A549 (cell line): Measurements from ENCODE around the gene FBXO21. TPM values are rescaled to one million over a fixed set of nuclear protein-coding genes. Genes with fewer than 3 reads are reported as not detected.

ENCODE experiments used
- ATAC-seq, 2 experiments: fragments of 200-7000 bp in 1 of 2; fragments of >200 bp in 1 of 2; cut with Nextera tagmentation in 1 of 2; cut with Tn5 transposase in 1 of 2; 3 replicates each; pipeline versions ENCODE4 v1.8.0 to v1.9.1; 2018 to 2020; ENCODE audit warnings: mild to moderate bottlenecking in 1 of 2, moderate library complexity in 1 of 2
- CTCF ChIA-PET: fragments of 300-600 bp; sonication (Branson Sonifier 250); formaldehyde crosslinking; extraction: SDS; loops from one replicate; lab custom pipeline; 2021; ENCODE audit warnings: antibody characterized with exemption, inconsistent platforms; lab: Yijun Ruan, JAX
- POLR2A ChIA-PET: fragments of 350-600 bp; formaldehyde crosslinking; extraction: SDS; loops from one replicate; lab custom pipeline; 2021; ENCODE audit warnings: antibody characterized with exemption, inconsistent platforms; lab: Yijun Ruan, JAX
- DNase-seq, 2 experiments: peaks; one replicate each; pipeline versions ENCODE4 v3.0.0 to v3.0.0-alpha.2; 2011 to 2016; ENCODE audit warnings: low read depth in 1 of 2, low spot score in 1 of 2
- FAIRE-seq: peaks from 2 replicates; lab custom pipeline; 2011; peaks lifted over from hg19 to GRCh38; lab: Jason Lieb, UNC
- H3K27ac ChIP-seq, 2 experiments: fragments of >200 bp; sonication (Bioruptor Twin); formaldehyde crosslinking; 3 replicates each; pipeline ENCODE4 v1.5.1; 2016 to 2017
- H3K4me1 ChIP-seq: fragments of >200 bp; sonication (Bioruptor Twin); formaldehyde crosslinking; 3 replicates; pipeline ENCODE4 v1.6.1; 2016
- H3K4me2 ChIP-seq: fragments of >200 bp; sonication (Bioruptor Twin); formaldehyde crosslinking; 3 replicates; pipeline ENCODE4 v1.6.1; 2016
- H3K4me3 ChIP-seq: fragments of >200 bp; sonication (Bioruptor Twin); formaldehyde crosslinking; 3 replicates; pipeline ENCODE4 v1.5.1; 2016
- H3K9me3 ChIP-seq: fragments of >200 bp; sonication (Bioruptor Twin); formaldehyde crosslinking; 3 replicates; pipeline ENCODE4 v1.6.1; 2016
- CBX8 ChIP-seq: fragments of 200-600 bp; sonication (generic); IDR thresholded peaks from 2 replicates; pipeline ENCODE4 v1.6.1; 2016
- EHF ChIP-seq: fragments of 250-450 bp; sonication (Bioruptor Pico); IDR thresholded peaks from 2 replicates; pipeline ENCODE4 v1.5.0; 2020; ENCODE audit warnings: mild to moderate bottlenecking
- FOSL2 ChIP-seq, 2 experiments: fragments of 450-650 bp in 1 of 2; fragments of >200 bp in 1 of 2; sonication (Bioruptor Twin) in 1 of 2; formaldehyde crosslinking; IDR thresholded peaks; 2 replicates each; pipeline versions ENCODE4 v1.5.0 to v1.6.1; 2016 to 2020; ENCODE audit warnings: mild to moderate bottlenecking in 1 of 2, moderate library complexity in 1 of 2
- MYC ChIP-seq: IDR thresholded peaks from 2 replicates; pipeline ENCODE4 v1.6.1; 2012; ENCODE audit warnings: mild to moderate bottlenecking, inconsistent platforms, low read length, improper control_type of control experiment, borderline replicate concordance
- NR3C1 ChIP-seq: fragments of >200 bp; sonication (Bioruptor Twin); formaldehyde crosslinking; IDR thresholded peaks from 3 replicates; pipeline ENCODE4 v1.6.1; 2017
- PHF8 ChIP-seq: fragments of 200-600 bp; sonication (generic); IDR thresholded peaks from 2 replicates; pipeline ENCODE4 v1.6.1; 2016; ENCODE audit warnings: low read depth, mild to moderate bottlenecking, antibody characterized with exemption, moderate library complexity, borderline replicate concordance
- POLR2A ChIP-seq: IDR thresholded peaks from 2 replicates; pipeline ENCODE4 v1.6.1; 2012; ENCODE audit warnings: mild to moderate bottlenecking, low read length
- POLR2AphosphoS2 ChIP-seq: conservative IDR thresholded peaks from 2 replicates; pipeline ENCODE4 v1.6.1; 2012; ENCODE audit warnings: low read length, improper control_type of control experiment, inconsistent platforms
- RARB ChIP-seq: fragments of 250-450 bp; sonication (Bioruptor Pico); IDR thresholded peaks from 2 replicates; pipeline ENCODE4 v1.8.0; 2021; ENCODE audit warnings: mild to moderate bottlenecking, moderate library complexity
- RCOR1 ChIP-seq: fragments of 150-350 bp; IDR thresholded peaks from 2 replicates; pipeline ENCODE4 v1.6.1; 2014; ENCODE audit warnings: antibody characterized with exemption, low read length, low read depth
- SMC3 ChIP-seq: fragments of >200 bp; sonication (Bioruptor Twin); formaldehyde crosslinking; IDR thresholded peaks from 3 replicates; pipeline ENCODE4 v1.6.1; 2018; ENCODE audit warnings: inconsistent platforms
- TFCP2L1 ChIP-seq: fragments of 250-450 bp; sonication (Bioruptor Pico); IDR thresholded peaks from 2 replicates; pipeline ENCODE4 v1.5.0; 2021; ENCODE audit warnings: mild to moderate bottlenecking
- USF2 ChIP-seq: fragments of 450-650 bp; IDR thresholded peaks from 2 replicates; pipeline ENCODE4 v1.6.1; 2014; ENCODE audit warnings: antibody characterized with exemption
- ZC3H11A ChIP-seq: fragments of 450-650 bp; IDR thresholded peaks from 2 replicates; pipeline ENCODE4 v1.6.1; 2014; ENCODE audit warnings: antibody characterized with exemption, mild to moderate bottlenecking
- ZFP36 ChIP-seq: fragments of 450-650 bp; IDR thresholded peaks from 2 replicates; pipeline ENCODE4 v1.6.1; 2014; ENCODE audit warnings: borderline replicate concordance; ENCODE audit not compliant: partially characterized antibody
- ZNF302 ChIP-seq: fragments of 250-450 bp; sonication (Bioruptor Pico); IDR thresholded peaks from 2 replicates; pipeline ENCODE4 v1.9.0; 2021; ENCODE audit warnings: inconsistent platforms, mild to moderate bottlenecking, moderate library complexity
- WGBS: methylation state at CpG from one replicate; pipeline ENCODE4 v1.1.6; 2017; ENCODE audit errors: missing lambda C conversion rate; 5-methylcytosine and 5-hydroxymethylcytosine counted together
- polyA plus RNA-seq, 4 experiments: library from polyadenylated mRNA; depleted of rRNA in 3 of 4; stranded (reverse); fragments of >200 nt; fragmentation: RNase III in 1 of 4; extraction: RNeasy Plus Mini Kit Qiagen cat#74134 plus additional on column Dnase treatment in 1 of 4; gene quantifications; 2 replicates in 3 of 4; 3 replicates in 1 of 4; pipeline ENCODE4 v1.2.3, GENCODE V29; 2011 to 2017
- TF ChIP-seq, protein P1 (sequence below): IDR thresholded peaks from 2 replicates; pipeline ENCODE4 v1.6.1; 2012

FBXO21 gene
- polyA plus RNA-seq, 2 of the 4 experiments (the other 2 are of a cell fraction), result 33.2 to 62.4 TPM

DNA sequence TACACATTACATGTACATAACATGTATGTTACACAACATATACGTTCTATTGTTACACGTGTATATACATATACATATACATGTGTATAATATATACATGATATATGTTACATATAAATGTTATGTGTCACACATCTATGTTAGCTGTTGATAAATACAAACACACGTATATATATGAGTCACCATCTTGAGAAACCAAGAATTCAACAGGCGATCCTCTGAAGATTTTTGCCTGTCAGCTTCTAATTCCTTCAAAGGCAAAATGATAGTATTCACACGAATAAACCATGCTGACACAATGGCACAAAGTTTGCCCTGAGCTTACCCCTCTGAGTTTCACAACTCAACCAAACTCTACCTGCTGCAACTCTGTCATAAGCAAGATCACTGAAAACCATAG is 60.9 kb downstream of the FBXO21 start:
- POLR2A ChIA-PET, result interaction anchor here (1.3 kb wide), 1 partner anchor 12 kb away, joined by 3 read pairs; no protein-coding TSS in a partner anchor
- TF ChIP-seq FOSL2 (IDR thresholded peaks at IDR 0.05) (no peak), FOSL2 (CRISPR knock-in tag; IDR thresholded peaks at IDR 0.05) (peak; percentile 87), MYC (no peak)
- no peak for DNase-seq
- CTCF ChIA-PET, result interaction anchor here (1.1 to 4.4 kb wide), 6 partner anchors 10 to 104 kb away, joined by 4 to 35 read pairs (median 12); partner anchors contain the start of gene TESC
- H3K9me3 ChIP-seq, result no peaks in the 10 kb centered on the region
- H3K4me2 ChIP-seq, result no peak overlapping the region; the same call in 2 of the 3 replicates
- H3K27ac ChIP-seq, result peak overlapping the region; percentile 41 to 81
- H3K4me1 ChIP-seq, result peaks cover 39% of the 10 kb centered on the region
- FAIRE-seq, result no peak
- 66% methylated on average over 5 of the region's 5 CpGs for WGBS
- no peak for ATAC-seq
- no peak overlapping the region for H3K4me3 ChIP-seq

DNA sequence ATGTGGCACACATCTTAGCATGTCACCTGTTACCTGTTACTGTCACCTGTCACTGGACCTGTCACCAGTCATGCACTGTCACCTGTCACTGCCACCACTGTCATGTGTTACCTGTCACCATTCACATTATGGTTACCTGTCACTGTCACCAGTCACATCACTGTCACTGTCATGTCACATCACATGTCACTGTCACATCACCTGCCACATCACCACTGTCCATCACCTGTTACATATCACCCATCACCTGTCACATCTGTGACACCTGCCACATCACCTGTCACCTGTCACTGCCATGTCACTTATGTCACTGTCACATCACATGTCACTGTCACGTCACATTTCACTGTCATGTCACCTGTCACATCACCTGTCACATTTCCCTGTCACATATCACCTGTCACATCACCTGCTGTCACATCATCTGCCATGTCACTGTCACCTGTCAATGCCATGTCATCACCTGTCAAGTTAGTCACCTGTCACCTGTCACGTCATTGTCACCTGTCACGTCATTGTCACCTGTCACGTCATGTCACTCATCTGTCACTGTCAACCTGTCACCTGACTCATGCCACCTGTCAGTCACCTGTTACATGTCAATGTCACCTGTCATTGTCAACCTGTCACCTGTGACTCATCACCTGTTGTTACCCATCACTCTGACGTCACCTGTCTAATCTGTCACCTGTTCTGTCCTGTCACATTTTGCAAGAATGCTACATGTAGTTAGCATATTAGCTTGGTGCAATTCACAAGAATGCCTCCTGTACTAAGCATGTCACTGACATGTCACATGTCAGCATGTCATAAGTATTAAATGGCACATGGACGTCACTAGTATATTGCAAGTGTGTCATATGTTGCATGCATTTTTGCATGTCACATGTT is 62.1 kb downstream of the FBXO21 start:
- CTCF ChIA-PET, result no interaction called here
- DNase-seq, result no peak
- H3K27ac ChIP-seq, result no peak overlapping the region

GRCh38 chr12:117126335-117126734 is 63.9 kb downstream of the FBXO21 start:
- ChIA-PET CTCF (no interaction called here), POLR2A (no interaction called here)
- Histone ChIP-seq H3K4me1 (peaks cover 48% of the 10 kb centered on the region), H3K9me3 (no peaks in the 10 kb centered on the region), H3K27ac (peak overlapping the region in 1 of 2 experiments; percentile 82; a peak in 1 of 6 replicates), H3K4me3 (no peak overlapping the region), H3K4me2 (no peak overlapping the region)
- ATAC-seq, result no peak
- no peak for DNase-seq
- no peak for FAIRE-seq
- TF ChIP-seq, protein P1, sequence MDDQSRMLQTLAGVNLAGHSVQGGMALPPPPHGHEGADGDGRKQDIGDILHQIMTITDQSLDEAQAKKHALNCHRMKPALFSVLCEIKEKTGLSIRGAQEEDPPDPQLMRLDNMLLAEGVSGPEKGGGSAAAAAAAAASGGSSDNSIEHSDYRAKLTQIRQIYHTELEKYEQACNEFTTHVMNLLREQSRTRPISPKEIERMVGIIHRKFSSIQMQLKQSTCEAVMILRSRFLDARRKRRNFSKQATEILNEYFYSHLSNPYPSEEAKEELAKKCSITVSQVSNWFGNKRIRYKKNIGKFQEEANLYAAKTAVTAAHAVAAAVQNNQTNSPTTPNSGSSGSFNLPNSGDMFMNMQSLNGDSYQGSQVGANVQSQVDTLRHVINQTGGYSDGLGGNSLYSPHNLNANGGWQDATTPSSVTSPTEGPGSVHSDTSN, result no peak
- TF ChIP-seq ZFP36 (no peak), RCOR1 (no peak), USF2 (peak; percentile 57), POLR2AphosphoS2 (no peak), TFCP2L1 (CRISPR knock-in tag) (no peak)
- WGBS, result 84% methylated on average over 4 of the region's 4 CpGs

More for the DNA sequence above, 62.1 kb downstream of the FBXO21 start:
- Histone ChIP-seq H3K4me2 (no peak overlapping the region), H3K4me3 (no peak overlapping the region), H3K9me3 (no peaks in the 10 kb centered on the region), H3K4me1 (peaks cover 39% of the 10 kb centered on the region)
- POLR2A ChIA-PET, result no interaction called here
- FAIRE-seq (no peak), ATAC-seq (no peak)
- TF ChIP-seq USF2 (peak; percentile 31; the same call in 1 of the 2 replicates), RCOR1 (no peak), FOSL2 (IDR thresholded peaks at IDR 0.05) (no peak), FOSL2 (CRISPR knock-in tag; IDR thresholded peaks at IDR 0.05) (peak; percentile 59)
- 83% methylated on average over 6 of the region's 6 CpGs for WGBS

DNA sequence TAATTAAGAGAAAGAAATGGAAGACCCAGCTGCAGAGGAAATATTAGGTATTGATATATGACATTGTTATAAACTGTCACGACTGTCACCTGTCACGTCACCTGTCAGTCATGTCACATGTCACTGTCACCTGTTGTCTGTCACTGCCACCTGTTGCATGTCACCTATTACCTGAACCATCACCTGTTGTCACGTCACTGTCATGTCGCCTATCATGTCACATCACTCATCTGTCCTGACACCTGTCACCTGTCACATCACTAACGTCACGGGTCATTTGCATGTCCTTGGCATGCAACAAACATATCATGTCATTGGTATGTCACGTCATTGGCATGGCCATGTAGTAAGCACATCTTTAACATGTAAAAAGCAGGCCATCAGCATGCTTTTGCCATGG is 64.5 kb downstream of the FBXO21 start:
- DNase-seq (no peak), FAIRE-seq (no peak), ATAC-seq (no peak)
- ChIA-PET POLR2A (no interaction called here), CTCF (interaction anchor here (1.0 kb wide), 1 partner anchor 25 kb away, joined by 5 read pairs; no protein-coding TSS in a partner anchor)
- Histone ChIP-seq H3K4me1 (peaks cover 52% of the 10 kb centered on the region), H3K9me3 (no peaks in the 10 kb centered on the region), H3K4me2 (peak overlapping the region; percentile 70), H3K4me3 (no peak overlapping the region), H3K27ac (peak overlapping the region; percentile 73 to 82; a peak in 5 of 6 replicates)
- no peak for TF ChIP-seq ZNF302 (CRISPR knock-in tag)
- no peak; the same call in 1 of the 2 replicates for TF ChIP-seq USF2
- no peak for TF ChIP-seq SMC3
- no peak for TF ChIP-seq CBX8
- no peak for TF ChIP-seq EHF (CRISPR knock-in tag)
- TF ChIP-seq RARB (CRISPR knock-in tag), result no peak
- TF ChIP-seq, protein P1, result no peak
- TF ChIP-seq POLR2A, result no peak
- no peak for TF ChIP-seq NR3C1
- TF ChIP-seq ZC3H11A, result no peak
- TF ChIP-seq PHF8, result no peak
- WGBS, result 87% methylated on average over 7 of the region's 7 CpGs
